Frontal cortex (tissue), 4 donors: ENCODE data around the gene TUBGCP2. TPM values are rescaled to one million over a fixed set of nuclear protein-coding genes. Genes with fewer than 3 reads are reported as not detected.

Experiments
- DNase-seq, 2 donors: peaks; one replicate each; pipeline ENCODE4 v3.0.0; 2012; ENCODE audit warnings: low spot score in 2 of 2
- FAIRE-seq: peaks from 2 replicates; lab custom pipeline; 2012; peaks lifted over from hg19 to GRCh38; lab: Jason Lieb, UNC
- total RNA-seq: library from RNA; depleted of rRNA; stranded (reverse); fragments of >200 nt; gene quantifications from one replicate; pipeline ENCODE4 v1.2.3, GENCODE V29; 2014
- donor health status: control.
- donor health status: control.
- donor health status: control.

TUBGCP2 gene
- total RNA-seq, 1 donor from 2014 or later: 44.8 TPM

GRCh38 chr10:133255323-133255722 lies 53.3 kb downstream of the TUBGCP2 start:
- no peak for DNase-seq
- FAIRE-seq: no peak

GRCh38 chr10:133254421-133255120 lies 54.1 kb downstream of the TUBGCP2 start:
- FAIRE-seq (no peak), DNase-seq (no peak)

- FAIRE-seq (no peak), DNase-seq (no peak)
These were observed 55.2 kb downstream of the TUBGCP2 start for GRCh38 chr10:133253361-133253955.

DNA sequence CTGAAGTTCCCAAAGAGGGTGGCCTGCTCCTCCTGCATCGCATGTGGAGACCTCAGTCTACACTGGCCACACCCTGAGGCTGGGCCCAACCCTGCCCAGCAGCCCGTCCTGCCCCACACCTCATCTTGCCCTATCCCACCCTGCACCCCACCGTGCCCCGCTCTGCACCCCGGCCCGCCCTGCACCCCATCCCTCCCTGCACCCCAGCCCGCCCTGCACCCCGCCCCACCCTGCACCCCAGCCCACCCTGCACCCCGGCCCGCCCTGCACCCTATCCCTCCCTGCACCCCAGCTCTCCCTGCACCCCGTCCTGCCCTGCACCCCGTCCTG lies 56.5 kb downstream of the TUBGCP2 start:
- DNase-seq: no peak
- no peak for FAIRE-seq

DNA sequence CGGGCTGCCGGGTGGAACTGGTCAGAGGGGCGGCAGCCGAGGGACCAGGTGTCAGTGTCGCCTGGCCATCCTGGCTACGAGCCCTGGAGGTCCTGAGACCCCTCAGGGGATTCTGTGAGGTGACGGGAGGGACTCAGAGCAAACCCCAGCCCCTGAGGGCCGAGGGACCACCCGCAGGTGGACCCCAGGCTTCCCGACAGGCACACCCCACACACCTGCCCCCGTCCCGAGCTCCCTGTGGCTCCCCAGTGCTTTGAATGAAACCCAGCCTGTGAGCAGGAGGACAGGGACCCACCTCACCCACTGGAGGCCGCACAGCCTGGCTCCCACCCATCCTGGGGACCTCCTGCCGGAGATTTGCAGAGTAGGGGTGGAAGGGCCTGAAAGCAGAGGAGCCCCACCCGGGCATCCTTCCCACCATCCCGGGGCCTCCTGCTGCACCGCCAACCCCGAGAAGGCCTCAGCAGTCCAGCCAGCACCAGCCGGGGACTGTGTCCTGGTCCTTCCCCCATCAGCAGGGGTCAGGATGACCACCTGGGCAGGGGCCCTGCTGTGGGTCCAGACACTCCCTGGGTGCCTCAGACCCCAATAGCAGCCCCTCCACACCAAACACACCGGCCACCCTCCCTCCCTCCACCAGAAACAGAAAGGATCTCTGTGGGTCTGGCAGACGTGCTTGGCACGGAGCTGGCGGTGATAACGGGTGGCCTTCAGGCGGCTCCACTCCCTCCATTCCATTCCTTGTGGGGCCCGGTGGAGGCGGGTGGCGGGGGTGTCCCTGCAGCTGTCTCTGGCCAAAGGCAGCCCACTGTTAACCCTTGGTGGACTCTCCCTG lies 57.1 kb downstream of the TUBGCP2 start:
- no peak for DNase-seq
- FAIRE-seq: no peak

GRCh38 chr10:133249975-133250754 lies 58.5 kb downstream of the TUBGCP2 start:
- FAIRE-seq (no peak), DNase-seq (no peak)

- FAIRE-seq: no peak
- no peak for DNase-seq
These were observed 59.4 kb downstream of the TUBGCP2 start for GRCh38 chr10:133249094-133249780.

DNA sequence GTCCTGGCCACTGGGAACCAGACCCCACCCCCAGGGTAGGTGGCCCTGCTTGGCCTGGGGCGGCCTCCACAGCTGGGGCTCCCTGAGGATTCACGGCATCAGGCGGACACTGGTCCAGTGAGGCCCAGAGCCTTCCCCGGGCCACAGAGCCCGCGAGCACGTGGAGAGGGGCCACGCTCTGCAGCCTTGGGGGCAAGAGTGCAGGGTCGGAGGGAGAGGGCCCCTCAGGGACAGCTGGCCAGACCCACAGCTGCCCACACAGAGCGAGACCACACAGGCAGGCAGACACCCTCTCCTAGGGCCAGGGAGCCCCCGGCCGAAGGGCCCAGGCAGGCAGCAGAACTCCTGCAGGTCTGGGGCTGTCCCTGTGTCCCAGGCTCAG lies 60.3 kb downstream of the TUBGCP2 start:
- no peak for FAIRE-seq
- no peak for DNase-seq

DNA sequence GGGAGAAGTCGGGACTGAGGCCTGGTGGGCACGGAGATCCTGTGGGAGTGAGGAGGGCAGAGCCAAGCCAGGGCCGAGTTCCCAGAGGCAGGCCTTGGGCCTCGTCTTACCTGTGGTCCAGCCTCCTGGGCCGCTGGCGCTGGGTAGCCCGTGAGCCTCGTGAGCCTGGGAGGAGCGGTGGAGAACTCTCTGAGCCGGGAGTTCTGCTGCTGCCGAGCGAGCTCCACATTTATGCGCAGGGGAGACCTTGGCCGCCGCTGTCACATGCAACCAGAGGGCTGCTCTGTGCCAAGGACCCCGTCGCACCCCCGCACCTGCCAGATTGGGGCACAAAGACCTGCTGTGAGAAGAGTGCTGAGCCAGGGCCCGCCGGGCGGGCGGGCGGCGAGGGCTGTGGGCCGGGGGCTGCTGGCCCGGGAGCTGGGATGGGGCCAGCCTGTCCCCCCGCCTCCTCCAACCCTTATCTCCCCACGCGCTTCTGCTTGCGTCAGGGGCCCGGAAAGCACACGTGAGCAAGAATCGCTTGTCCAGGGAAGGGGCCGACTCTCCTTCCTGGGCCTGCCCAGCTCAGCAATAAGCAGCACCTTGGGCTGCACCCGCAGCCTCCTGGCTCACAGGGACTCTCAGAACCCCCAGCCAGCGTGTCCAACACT lies 60.9 kb downstream of the TUBGCP2 start:
- no peak for FAIRE-seq

GRCh38 chr10:133246236-133246626 lies 62.4 kb downstream of the TUBGCP2 start:
- FAIRE-seq (no peak), DNase-seq (no peak)

More for the DNA sequence above, 60.9 kb downstream of the TUBGCP2 start:
- DNase-seq: no peak

GRCh38 chr10:133245439-133246235 lies 63.0 kb downstream of the TUBGCP2 start:
- no peak for DNase-seq
- FAIRE-seq: no peak

DNA sequence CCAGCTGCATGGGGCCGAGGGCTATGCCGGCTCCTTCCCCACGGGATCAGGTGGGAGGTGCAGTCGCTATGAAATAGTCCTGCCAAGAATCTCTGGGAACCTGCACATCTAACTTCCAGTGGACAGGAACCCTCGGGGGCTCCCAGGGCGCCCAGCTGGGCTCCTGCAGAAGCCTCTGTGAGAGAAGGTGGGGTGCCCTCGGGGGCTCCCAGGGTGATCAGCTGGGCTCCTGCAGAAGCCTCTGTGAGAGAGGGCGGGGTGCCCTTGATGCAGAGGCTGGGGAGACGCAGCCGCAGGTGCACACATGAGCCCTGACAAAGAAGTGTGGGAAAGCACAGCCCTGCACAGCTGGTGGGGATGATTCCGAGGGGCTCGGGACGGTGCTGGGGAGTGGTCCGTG lies 65.1 kb downstream of the TUBGCP2 start:
- FAIRE-seq (no peak), DNase-seq (no peak)

DNA sequence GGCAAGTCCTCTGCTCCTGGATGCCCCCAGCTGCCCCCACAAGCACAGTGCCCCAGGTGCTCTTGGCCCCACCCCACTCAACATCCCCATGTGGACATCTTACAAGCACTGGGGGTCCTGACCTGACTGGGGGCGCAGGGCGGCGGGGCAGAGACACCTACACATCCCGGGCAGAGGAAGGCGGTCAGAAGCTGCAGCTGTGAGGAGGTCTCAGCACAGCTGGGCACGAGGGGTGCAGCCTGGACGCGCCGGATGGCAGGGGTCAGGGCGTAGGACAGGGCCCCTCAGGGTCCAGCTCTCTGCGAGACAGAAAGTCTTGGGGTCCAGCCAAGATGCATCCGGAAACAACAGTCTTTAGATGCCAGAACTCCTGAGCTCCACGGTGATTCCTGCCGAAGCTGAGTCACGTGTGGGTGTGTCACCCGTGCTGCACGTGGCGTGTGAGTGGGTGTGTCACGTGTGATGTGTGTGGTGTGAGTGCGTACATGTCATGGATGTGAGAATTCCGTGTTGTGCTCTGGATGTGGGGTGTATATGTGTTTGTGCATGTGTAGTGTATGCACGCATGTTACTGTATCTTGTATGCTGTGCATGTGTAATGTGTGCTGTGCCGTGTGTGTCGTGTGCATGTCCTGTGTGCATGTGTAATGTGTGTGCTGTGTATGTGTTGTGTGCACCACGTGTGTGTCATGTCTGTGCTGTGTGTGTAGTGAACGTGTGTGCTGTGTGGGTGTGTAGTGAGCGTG lies 65.9 kb downstream of the TUBGCP2 start:
- DNase-seq (no peak), FAIRE-seq (no peak)

GRCh38 chr10:133241501-133242205 lies 67.0 kb downstream of the TUBGCP2 start:
- DNase-seq (no peak), FAIRE-seq (no peak)

- no peak for FAIRE-seq
- DNase-seq: no peak
These were observed 68.7 kb downstream of the TUBGCP2 start for GRCh38 chr10:133239990-133240389.

GRCh38 chr10:133238466-133238804 lies 70.2 kb downstream of the TUBGCP2 start:
- FAIRE-seq: no peak
- no peak for DNase-seq
